NB4 (cell line): ENCODE measurements around the gene FASLG.

Experiments used
- MYC ChIP-seq: IDR thresholded peaks from 2 replicates; pipeline ENCODE4 v1.6.1; 2011; ENCODE audit warnings: low read depth, low read length
- TF ChIP-seq, protein P1 (sequence below): IDR thresholded peaks from one replicate; pipeline ENCODE4 v1.5.1; 2012; ENCODE audit warnings: low read depth, low read length

DNA sequence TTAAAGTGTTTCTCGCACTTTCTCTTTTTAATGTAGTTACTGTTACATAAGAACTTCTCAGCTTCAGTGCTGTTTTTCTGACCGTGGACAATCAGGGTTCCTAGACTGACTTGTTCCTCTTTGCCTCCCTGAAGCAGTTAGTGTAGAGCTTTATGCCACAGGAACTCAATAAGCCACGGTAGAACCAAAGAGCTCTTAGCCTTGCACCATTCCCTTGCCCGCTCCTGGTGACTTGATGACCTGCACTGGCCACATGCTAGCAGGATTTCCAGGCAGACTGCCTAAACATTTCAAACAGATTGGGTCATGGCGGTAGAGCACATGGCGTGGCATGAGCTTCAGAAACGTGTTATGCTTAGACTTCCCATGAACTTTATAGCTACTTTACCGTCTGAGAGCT, 18.8 kb upstream of the FASLG start:
- TF ChIP-seq, protein P1, sequence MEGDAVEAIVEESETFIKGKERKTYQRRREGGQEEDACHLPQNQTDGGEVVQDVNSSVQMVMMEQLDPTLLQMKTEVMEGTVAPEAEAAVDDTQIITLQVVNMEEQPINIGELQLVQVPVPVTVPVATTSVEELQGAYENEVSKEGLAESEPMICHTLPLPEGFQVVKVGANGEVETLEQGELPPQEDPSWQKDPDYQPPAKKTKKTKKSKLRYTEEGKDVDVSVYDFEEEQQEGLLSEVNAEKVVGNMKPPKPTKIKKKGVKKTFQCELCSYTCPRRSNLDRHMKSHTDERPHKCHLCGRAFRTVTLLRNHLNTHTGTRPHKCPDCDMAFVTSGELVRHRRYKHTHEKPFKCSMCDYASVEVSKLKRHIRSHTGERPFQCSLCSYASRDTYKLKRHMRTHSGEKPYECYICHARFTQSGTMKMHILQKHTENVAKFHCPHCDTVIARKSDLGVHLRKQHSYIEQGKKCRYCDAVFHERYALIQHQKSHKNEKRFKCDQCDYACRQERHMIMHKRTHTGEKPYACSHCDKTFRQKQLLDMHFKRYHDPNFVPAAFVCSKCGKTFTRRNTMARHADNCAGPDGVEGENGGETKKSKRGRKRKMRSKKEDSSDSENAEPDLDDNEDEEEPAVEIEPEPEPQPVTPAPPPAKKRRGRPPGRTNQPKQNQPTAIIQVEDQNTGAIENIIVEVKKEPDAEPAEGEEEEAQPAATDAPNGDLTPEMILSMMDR, result no peak
- no peak for TF ChIP-seq MYC
